SK-N-DZ (cell line): Measurements from ENCODE around the gene AGBL3. TPM values are rescaled to one million over a fixed set of nuclear protein-coding genes. Genes with fewer than 3 reads are reported as not detected.

Source experiments
- DNase-seq: peaks from one replicate; pipeline ENCODE4 v3.0.0-alpha.2; 2015; ENCODE audit warnings: low spot score
- polyA plus RNA-seq, 2 experiments: library from polyadenylated mRNA; depleted of rRNA; stranded (reverse); fragments of >200 nt; gene quantifications; 2 replicates each; pipeline ENCODE4 v1.2.3, GENCODE V29; 2014

The AGBL3 gene
- 4.0 and 8.7 TPM in 2 replicates for polyA plus RNA-seq (2014; cell fraction: cytosol; rRNA removed)
- polyA plus RNA-seq (2014; cell fraction: nucleus; rRNA removed) = 4.7 and 6.4 TPM in 2 replicates

- peak; percentile 98 for DNase-seq
Measured at GRCh38 chr7:134986363-134987251, at the start of gene AGBL3. TSS of gene AGBL3 (plus strand) at chr7:134986508. CDS start at chr7:134987934, 1,426 bp downstream.

- DNase-seq = no peak
Measured at GRCh38 chr7:134936893-134937510, 49.3 kb upstream of the AGBL3 start.

GRCh38 chr7:134938141-134938540 lies 48.2 kb upstream of the AGBL3 start:
- DNase-seq = no peak

DNA sequence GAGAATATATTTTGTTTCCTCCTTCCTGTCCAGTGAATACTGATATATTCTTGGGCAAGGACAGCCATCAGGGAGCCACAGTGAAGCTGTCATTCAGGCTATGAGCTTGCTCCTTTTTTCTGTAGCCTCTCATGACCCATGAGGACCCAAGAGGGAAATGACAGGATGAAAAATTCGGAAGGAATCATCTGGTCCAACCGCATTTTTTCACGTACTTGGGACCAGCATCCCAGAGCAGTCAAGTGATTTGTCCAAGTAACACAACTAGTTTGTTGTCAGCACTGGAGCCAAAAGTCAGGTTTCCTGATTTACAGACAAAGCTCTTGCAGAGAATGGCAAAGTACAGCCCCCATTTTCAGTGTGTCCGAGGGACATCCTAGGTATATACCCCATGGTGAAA lies 47.2 kb upstream of the AGBL3 start:
- no peak for DNase-seq

DNA sequence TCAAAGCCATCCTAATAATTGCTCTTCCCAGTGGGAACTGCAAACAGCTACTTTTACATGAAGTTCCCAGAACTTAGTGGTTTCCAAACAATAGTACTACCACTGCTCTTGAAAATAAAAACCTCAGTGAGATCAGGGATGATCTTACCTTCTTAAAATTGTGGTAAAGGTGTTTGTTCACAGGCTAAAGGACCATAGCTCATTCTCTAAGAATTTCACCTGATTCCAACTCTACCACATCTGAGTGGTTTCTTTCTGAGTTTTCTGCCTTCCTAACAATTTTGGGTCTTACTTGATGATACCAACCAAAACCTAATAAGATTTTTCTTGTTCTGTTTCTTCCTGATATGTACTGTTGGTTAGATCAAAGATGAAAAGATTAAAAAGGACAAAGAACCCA lies 45.6 kb upstream of the AGBL3 start:
- DNase-seq = no peak

DNA sequence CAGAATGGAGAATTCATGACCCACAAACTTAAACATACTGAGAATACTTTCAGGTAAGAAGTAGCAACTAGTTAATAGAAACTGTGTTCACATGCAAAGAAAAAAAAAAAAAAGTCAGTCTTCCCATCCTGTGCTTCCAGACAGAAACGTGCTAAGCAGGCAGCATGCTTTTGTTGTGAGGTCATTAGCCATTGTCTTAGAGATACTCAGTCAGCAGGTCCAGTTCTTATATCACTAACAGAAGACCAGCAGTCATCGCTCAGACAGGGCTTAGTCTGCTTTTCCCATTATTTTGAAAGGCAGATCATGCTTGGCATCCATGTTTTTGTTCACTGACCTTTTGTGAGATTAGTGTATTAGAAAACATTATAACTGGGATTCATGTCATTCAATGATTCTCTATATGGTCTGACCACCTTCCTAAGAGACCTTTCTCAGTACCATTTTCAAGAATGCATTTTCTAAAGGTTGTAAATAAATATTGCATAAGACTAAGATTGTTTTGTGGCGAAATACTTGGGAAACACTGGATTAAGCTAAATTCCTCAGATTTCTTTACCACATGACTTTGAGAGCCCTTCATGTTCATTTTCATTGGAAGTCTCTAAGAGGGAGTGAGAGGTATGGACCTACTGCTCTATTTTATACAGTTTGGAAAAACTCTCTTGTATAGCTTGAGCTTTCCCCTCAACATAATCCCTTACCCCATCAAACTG lies 45.0 kb upstream of the AGBL3 start:
- no peak for DNase-seq

- no peak for DNase-seq
Measured at GRCh38 chr7:134941952-134942351, 44.4 kb upstream of the AGBL3 start.

- no peak for DNase-seq
Measured at GRCh38 chr7:134942690-134943466, 43.4 kb upstream of the AGBL3 start.

DNA sequence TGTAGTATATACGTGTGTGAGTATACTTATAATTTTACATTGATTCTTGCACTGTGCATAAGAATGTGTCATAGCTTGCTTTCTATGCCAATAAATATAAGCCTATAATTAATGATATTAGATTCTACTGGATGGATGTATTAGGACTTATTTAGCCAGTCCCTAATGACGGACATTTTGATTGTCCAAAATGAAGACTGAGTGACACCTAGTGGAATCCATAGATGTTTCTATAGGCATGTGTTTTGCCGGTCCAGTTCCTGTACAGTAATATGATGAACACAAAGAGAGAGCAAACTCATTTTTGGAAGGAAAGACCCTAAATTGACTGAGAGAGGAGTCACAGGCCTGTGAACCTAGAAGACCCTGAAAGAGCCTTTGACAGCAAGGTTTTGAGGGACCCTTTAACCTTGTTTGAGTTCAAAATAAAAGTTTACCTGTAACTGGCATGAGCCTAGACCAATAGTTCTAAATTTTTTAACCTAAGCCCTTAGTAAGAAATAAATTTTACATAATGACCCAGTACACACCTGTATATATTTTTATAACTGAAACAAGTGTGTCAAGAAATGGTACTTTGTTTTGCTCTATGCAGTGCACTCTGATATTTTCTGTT lies 42.4 kb upstream of the AGBL3 start:
- DNase-seq = peak; percentile 37

DNA sequence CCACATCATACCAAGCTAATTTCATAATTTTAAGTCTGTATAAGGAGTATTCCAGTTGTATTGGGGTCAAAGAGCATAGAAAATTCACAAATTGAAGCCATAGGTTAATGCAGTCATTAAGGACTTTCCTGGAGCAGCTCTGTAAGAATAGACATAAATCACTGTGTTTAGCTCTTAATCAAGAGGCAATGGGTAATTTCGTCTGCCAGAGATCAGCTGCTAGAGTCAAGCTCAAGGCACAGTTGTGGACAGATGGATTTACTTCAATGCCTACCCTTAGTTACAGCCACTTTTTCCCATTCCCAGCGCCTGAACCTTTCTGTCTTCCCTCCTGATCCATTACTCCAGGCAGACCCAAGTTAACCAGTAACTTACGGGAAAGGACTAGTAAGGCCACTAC lies 40.6 kb upstream of the AGBL3 start:
- DNase-seq = peak; percentile 87

GRCh38 chr7:134946260-134946659 lies 40.0 kb upstream of the AGBL3 start:
- no peak for DNase-seq

DNA sequence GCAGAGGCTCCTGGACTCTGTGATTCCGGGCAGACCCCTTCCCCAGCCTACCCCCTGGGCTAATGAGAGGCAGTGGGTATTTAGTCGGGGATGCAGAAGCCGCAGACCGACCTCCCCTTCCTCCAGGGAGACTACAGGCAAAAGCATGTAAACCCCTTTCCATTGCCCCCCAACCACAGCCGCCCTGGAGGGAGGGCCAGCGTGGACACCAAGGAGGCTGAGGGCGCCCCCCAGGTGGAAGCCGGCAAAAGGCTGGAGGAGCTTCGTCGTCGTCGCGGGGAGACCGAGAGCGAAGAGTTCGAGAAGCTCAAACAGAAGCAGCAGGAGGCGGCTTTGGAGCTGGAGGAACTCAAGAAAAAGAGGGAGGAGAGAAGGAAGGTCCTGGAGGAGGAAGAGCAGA lies 39.0 kb upstream of the AGBL3 start:
- DNase-seq = no peak

- no peak for DNase-seq
Measured at GRCh38 chr7:134947831-134948230, 38.5 kb upstream of the AGBL3 start.

- DNase-seq = no peak
Measured at GRCh38 chr7:134948246-134948645, 38.1 kb upstream of the AGBL3 start.

DNA sequence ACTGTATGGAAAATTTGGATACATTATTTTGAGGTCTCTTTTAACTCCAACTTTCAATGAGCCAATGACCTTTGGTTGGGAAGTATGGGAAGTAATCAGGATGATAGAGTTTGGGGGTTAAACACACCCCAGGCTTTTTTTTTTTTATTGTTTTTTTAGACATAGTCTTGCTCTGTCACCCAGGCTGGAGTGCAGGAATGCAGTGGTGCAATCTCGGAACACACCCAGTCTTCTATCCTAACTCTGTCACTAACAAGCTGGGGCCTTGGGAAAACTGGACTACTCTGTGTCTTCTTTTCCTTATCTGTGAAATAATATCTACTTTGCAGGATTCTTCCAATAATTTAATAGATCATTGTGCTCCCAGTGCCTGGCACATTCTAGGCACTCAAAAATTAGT lies 37.6 kb upstream of the AGBL3 start:
- no peak for DNase-seq

DNA sequence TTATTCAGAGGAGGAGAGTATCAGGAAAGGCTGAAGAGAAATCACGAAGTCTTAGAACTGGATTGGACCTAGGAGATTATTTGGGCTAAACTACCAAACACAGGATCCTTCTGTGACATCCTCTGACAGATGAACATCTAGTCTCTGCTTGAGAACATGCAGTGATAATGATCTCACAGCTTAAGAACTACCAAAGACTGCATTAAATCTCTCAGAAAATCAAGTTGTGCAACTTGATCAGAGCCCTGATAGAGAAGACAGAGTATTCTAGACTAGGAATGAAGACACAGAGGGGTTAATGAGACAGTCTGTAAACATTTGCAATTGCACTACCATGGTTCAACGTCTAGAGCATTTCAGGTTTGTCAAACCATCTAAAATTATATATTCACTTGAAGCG lies 37.1 kb upstream of the AGBL3 start:
- no peak for DNase-seq

GRCh38 chr7:134954197-134955082 lies 31.9 kb upstream of the AGBL3 start:
- DNase-seq = peak; percentile 17

DNA sequence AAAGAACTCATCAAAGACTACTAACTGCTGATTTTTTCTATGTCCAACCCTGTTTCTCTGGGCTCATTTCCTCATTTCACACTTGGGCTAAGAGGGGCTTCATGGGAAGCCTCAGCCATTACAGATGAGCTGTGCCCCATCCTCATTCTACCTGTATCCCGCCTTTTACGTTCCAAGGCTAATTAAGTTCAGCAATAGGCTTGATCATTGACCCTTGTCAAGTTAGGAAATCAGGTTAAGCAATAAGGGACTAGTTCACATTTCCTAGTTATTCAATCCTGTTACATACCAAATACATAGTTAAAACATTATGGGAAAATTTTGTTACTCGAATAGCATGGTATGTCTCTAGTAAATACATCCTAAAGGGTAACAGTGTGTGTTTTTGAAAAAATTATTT lies 29.3 kb upstream of the AGBL3 start:
- DNase-seq = no peak

- no peak for DNase-seq
Measured at GRCh38 chr7:134959810-134960209, 26.5 kb upstream of the AGBL3 start.

GRCh38 chr7:134962270-134962780 lies 24.0 kb upstream of the AGBL3 start:
- DNase-seq = no peak
